Measurements from ENCODE around the gene DGKZ. TPM values are rescaled to one million over a fixed set of nuclear protein-coding genes. Genes with fewer than 3 reads are reported as not detected.
A peak's percentile ranks its signal among the peaks of the same experiment; 100 is the strongest.

The DGKZ gene
- total and polyA plus RNA-seq, 10 of the 15 experiments (the other 5 are each of a cell fraction or from before 2014, with no cell fraction given): 0.50 to 78.4 (median 39.5) TPM

DNA sequence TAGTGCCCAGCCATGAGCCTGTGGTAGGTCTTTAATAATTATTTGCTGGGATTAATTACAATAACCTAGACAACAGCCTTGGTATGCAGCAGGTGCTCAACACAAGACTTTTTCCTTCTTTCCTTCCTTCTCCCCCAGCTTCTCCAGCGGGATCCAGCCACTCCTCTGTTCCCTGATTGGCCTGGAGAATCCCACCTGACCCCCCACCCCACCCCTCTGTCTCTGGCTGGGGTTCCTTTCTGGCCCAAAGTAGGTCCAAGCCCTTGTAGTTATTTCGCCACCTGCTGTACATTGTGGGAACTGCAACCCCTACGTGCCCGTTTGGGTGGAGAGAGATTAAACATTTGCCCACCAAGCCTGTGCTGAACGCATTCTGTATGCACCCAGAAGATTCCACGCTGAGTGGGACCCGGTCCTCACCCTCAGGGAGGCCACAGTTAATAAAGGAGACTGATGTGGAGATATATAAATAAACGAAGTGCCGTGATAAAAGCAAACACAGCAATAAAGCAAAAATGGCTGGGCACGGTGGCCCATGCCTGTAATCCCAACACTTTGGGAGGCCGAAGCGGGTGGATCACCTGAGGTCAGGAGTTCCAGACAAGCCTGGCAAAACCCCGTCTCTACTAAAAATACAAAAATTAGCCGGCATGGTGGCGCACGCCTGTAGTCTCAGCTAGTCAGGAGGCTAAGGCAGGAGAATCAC is 32.1 kb upstream of the DGKZ start (continued):
- TF ChIP-seq, protein P1, sequence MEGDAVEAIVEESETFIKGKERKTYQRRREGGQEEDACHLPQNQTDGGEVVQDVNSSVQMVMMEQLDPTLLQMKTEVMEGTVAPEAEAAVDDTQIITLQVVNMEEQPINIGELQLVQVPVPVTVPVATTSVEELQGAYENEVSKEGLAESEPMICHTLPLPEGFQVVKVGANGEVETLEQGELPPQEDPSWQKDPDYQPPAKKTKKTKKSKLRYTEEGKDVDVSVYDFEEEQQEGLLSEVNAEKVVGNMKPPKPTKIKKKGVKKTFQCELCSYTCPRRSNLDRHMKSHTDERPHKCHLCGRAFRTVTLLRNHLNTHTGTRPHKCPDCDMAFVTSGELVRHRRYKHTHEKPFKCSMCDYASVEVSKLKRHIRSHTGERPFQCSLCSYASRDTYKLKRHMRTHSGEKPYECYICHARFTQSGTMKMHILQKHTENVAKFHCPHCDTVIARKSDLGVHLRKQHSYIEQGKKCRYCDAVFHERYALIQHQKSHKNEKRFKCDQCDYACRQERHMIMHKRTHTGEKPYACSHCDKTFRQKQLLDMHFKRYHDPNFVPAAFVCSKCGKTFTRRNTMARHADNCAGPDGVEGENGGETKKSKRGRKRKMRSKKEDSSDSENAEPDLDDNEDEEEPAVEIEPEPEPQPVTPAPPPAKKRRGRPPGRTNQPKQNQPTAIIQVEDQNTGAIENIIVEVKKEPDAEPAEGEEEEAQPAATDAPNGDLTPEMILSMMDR (IDR thresholded peaks at IDR 0.05 in 2 of 3, conservative IDR thresholded peaks at IDR 0.05 in 1 of 3; ENCODE audit: control insufficient read depth in 2 of 3, extremely low read depth in 1 of 3, insufficient read depth in 1 of 3, low read depth in 3 of 3, low read length in 3 of 3): peak; percentile 80 to 97 (median 97)
- TF ChIP-seq RAD51 (IDR thresholded peaks at IDR 0.05): peak; percentile 35; the same call in 1 of the 2 replicates
- TF ChIP-seq NFYB (IDR thresholded peaks at IDR 0.05; ENCODE audit: insufficient read depth, low read depth, low read length): peak; percentile 87
- TF ChIP-seq, protein P2, sequence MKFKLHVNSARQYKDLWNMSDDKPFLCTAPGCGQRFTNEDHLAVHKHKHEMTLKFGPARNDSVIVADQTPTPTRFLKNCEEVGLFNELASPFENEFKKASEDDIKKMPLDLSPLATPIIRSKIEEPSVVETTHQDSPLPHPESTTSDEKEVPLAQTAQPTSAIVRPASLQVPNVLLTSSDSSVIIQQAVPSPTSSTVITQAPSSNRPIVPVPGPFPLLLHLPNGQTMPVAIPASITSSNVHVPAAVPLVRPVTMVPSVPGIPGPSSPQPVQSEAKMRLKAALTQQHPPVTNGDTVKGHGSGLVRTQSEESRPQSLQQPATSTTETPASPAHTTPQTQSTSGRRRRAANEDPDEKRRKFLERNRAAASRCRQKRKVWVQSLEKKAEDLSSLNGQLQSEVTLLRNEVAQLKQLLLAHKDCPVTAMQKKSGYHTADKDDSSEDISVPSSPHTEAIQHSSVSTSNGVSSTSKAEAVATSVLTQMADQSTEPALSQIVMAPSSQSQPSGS (IDR thresholded peaks at IDR 0.05; ENCODE audit: low read length): no peak
- no peak for TF ChIP-seq SMARCA5 (IDR thresholded peaks at IDR 0.05)
- TF ChIP-seq LARP7 (IDR thresholded peaks at IDR 0.05): no peak
- no peak for TF ChIP-seq KDM1A (IDR thresholded peaks at IDR 0.05; ENCODE audit: borderline replicate concordance)
- no peak for TF ChIP-seq CBX3 (IDR thresholded peaks at IDR 0.05; ENCODE audit: borderline replicate concordance, low read depth)
- no peak for TF ChIP-seq SMAD5 (IDR thresholded peaks at IDR 0.05; ENCODE audit: low read depth)
- peak; percentile 78 for TF ChIP-seq RAD21 (IDR thresholded peaks at IDR 0.05; ENCODE audit: insufficient read depth, low read depth, low read length)

All from GM12878 (cell line).